SK-N-MC (cell line): ENCODE data around the gene ACVR1.

Experiments used
- DNase-seq: peaks from one replicate; pipeline ENCODE4 v3.0.0-alpha.2; 2011; ENCODE audit warnings: low read depth, low spot score
- H3K27ac ChIP-seq: fragments of 200-600 bp; sonication (generic); 2 replicates; pipeline ENCODE4 v1.5.1; 2016; ENCODE audit warnings: mixed run types
- H3K36me3 ChIP-seq: fragments of 200-600 bp; sonication (generic); 2 replicates; pipeline ENCODE4 v1.6.1; 2017; ENCODE audit warnings: antibody characterized with exemption, low read length, mixed read lengths; ENCODE audit not compliant: insufficient read depth
- H3K4me3 ChIP-seq: fragments of 200-600 bp; sonication (generic); 2 replicates; pipeline ENCODE4 v1.5.1; 2016
- H3K9ac ChIP-seq: fragments of 200-600 bp; sonication (generic); 2 replicates; pipeline ENCODE4 v1.8.0; 2017; ENCODE audit warnings: mixed run types, mixed read lengths; ENCODE audit not compliant: insufficient read length
- H3K9me3 ChIP-seq: fragments of 200-600 bp; sonication (generic); 2 replicates; pipeline ENCODE4 v1.6.1; 2017; ENCODE audit warnings: low read depth, mild to moderate bottlenecking, antibody characterized with exemption, low read length, moderate library complexity, mixed read lengths
- EZH2 ChIP-seq: fragments of 200-600 bp; sonication (generic); IDR thresholded peaks from one replicate; pipeline ENCODE4 v1.6.1; 2017; ENCODE audit warnings: antibody characterized with exemption
- FOXP2 ChIP-seq: optimal IDR thresholded peaks from 2 replicates; pipeline ENCODE3; 2011; ENCODE audit warnings: mild to moderate bottlenecking, moderate library complexity; ENCODE audit not compliant: insufficient read depth; ENCODE audit errors: extremely low read length, control extremely low read depth
- POLR2AphosphoS5 ChIP-seq: IDR thresholded peaks from 2 replicates; pipeline ENCODE4 v1.6.1; 2012; ENCODE audit warnings: mild to moderate bottlenecking, low read depth, low read length, borderline replicate concordance

Gene ACVR1

DNA sequence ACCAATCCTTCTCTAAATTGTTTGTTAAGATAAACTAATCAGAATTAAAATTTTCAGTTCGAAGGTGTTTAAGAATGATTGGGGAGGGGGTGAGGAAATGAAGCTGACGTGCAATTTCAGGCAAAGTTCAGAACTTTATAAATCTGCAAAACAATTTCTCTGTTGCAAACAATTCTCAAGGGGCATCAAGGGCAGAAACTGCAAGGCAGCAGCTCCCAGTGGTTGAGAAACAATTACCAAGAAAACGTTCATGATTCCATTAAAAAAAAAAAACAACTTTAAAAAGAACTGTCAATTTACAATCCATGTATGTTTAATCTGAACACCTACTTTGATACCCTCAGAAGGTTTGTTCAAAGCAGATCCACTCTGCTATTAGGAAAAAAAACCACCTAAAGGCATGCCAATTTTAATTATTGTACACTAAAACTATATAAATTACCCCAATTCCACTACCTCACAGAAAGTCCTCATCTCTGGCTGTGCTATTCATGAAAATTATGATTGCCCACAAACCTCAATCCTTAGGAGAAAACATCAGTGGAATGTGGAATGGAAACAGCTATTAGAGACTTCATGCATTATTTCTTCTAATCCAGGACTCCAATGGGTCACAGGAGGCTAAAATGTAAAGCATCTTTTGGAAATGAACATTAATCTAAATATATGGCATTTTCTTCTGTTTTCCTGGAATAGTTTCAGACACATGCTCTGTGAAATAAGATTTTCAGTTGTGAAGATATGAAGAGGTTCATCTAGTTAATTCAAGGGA is 127.6 kb downstream of the ACVR1 start:
- H3K36me3 ChIP-seq = no peaks in the 10 kb centered on the region
- H3K4me3 ChIP-seq = peak overlapping the region; percentile 49
- H3K27ac ChIP-seq = peak overlapping the region; percentile 92
- TF ChIP-seq POLR2AphosphoS5 (no peak), FOXP2 (no peak), EZH2 (no peak)
- no peaks in the 10 kb centered on the region for H3K9me3 ChIP-seq
- no peak for DNase-seq
- no peak overlapping the region for H3K9ac ChIP-seq

DNA sequence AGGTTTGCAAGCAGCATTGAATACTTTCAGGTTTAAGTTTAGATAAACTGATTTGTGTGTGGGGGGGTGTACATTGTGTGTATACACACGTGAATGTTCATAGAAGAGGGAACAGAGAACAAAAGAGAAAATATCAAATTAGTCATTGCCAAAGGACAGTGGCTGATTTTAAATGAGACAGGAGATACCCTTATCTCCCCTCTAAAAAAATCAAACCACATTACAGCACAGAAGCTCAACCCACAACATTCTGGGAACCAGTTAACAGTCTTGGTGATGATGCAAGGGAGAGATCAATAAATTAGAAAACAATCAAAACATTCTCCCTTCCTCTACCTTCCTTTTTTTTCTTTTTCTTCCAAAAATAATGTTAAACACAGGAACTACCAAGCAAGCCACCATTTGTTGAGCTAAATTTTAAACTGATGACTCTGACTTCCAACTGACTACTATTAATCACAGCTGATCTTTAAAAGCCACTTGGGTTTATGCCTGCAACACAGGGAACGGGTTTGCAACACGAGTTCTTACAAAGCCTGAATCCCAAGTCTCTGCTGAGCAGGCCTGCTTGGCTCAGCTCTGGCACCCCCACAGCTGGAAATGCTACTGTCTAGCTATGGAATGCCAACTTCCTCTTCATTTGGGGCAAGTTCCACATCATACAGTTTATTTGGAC is 128.3 kb downstream of the ACVR1 start:
- TF ChIP-seq POLR2AphosphoS5 (no peak), EZH2 (no peak), FOXP2 (no peak)
- H3K27ac ChIP-seq = peak overlapping the region; percentile 92
- no peaks in the 10 kb centered on the region for H3K36me3 ChIP-seq
- H3K9ac ChIP-seq = no peak overlapping the region
- no peak for DNase-seq
- H3K9me3 ChIP-seq = no peaks in the 10 kb centered on the region
- peak overlapping the region; percentile 49 for H3K4me3 ChIP-seq

- TF ChIP-seq FOXP2 = no peak
- no peak for TF ChIP-seq EZH2
- TF ChIP-seq POLR2AphosphoS5 = no peak
- DNase-seq = no peak
- Histone ChIP-seq H3K27ac (peak overlapping the region; percentile 92), H3K36me3 (no peaks in the 10 kb centered on the region), H3K9me3 (no peaks in the 10 kb centered on the region), H3K4me3 (peak overlapping the region; percentile 49), H3K9ac (no peak overlapping the region)
Observed at GRCh38 chr2:157747280-157747679, 128.8 kb downstream of the ACVR1 start.

GRCh38 chr2:157746234-157746950 is 129.7 kb downstream of the ACVR1 start:
- H3K9ac ChIP-seq = peak overlapping the region; percentile 21
- TF ChIP-seq FOXP2 (no peak), EZH2 (no peak), POLR2AphosphoS5 (no peak)
- DNase-seq = no peak
- no peaks in the 10 kb centered on the region for H3K9me3 ChIP-seq
- peak overlapping the region; percentile 51 for H3K4me3 ChIP-seq
- H3K36me3 ChIP-seq = no peaks in the 10 kb centered on the region
- peak overlapping the region; percentile 92 for H3K27ac ChIP-seq

- DNase-seq = no peak
- no peak overlapping the region for H3K9ac ChIP-seq
- TF ChIP-seq POLR2AphosphoS5 = no peak
- H3K9me3 ChIP-seq = no peaks in the 10 kb centered on the region
- no peak overlapping the region for H3K27ac ChIP-seq
- no peak overlapping the region for H3K4me3 ChIP-seq
- no peaks in the 10 kb centered on the region for H3K36me3 ChIP-seq
Observed at GRCh38 chr2:157744571-157745076, 131.5 kb downstream of the ACVR1 start.

DNA sequence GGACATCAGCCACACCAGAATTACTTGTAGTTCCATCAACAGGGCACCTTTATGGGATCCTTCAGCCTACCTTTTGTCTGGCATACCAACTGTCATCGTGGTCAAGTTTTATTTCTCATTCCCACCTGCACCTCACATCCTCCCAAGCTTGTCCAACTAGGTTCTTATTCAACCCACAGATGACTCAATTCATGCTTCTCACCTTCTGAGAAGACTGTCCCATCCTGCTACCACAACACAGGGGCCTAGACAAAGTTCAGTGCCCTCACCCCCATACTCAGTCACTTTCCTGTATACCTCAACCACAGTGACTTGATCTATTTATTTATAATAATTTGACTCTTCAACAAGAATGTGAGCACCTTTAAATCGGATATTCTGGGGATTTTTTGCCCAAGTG is 133.1 kb downstream of the ACVR1 start:
- peaks cover 4% of the 10 kb centered on the region; the same call in 1 of the 2 replicates for H3K36me3 ChIP-seq
- H3K9ac ChIP-seq = no peak overlapping the region
- TF ChIP-seq FOXP2 = no peak
- DNase-seq = no peak
- H3K4me3 ChIP-seq = no peak overlapping the region
- H3K9me3 ChIP-seq = no peaks in the 10 kb centered on the region
- H3K27ac ChIP-seq = no peak overlapping the region

DNA sequence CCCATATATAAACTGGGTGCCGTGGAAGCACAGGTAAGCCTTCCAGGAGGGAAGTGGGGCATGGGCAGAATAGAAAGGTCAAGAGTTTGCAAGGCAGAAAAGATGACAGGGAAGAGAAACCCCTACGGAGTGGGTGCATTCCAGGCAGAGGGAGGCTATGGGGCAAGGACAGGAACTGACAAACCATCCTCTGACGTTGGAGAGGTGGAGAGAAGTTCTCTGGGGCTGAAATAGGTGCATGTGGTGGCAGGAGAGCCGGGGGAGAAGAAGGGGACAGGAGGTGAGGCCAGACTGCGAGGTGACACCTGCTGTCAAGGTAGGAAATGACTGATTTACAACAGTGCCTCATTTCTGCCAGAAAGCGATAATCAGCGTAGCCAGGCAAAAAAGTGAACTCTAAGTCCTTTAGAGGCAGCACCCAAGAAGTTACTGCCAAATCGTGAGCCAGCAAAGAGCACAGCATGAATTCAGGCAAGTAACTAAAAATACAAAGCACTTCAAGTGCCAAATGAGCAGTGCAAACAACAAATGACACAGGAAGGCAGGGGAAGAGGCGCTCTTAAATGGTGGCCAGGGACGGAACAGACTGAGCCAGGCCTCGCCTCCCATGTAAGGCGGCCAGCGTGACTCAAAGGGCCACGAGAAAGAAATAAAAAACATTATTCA is 134.2 kb downstream of the ACVR1 start:
- Histone ChIP-seq H3K36me3 (peaks cover 4% of the 10 kb centered on the region; the same call in 1 of the 2 replicates), H3K9me3 (no peaks in the 10 kb centered on the region), H3K27ac (no peak overlapping the region), H3K9ac (no peak overlapping the region), H3K4me3 (no peak overlapping the region)
- DNase-seq = no peak
- TF ChIP-seq POLR2AphosphoS5 = no peak
- TF ChIP-seq FOXP2 = no peak
- TF ChIP-seq EZH2 = no peak

DNA sequence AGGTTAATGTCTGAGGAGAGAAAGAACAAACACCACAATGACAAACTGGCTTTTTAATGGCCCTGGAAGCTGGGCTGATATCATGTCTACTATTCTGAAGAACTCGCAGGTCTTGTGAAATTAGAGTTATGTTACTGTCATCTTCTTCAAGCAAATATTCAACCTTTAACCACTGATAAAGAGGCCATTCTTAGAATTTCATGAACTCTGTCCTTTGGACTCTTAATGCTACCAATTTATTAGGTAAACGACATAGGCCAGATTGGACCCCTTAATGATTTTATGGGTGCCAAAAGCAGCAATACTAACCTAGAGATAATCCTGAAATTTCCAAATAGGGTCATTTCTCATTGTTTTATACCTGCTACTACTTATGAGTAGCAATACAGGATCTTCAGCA is 138.5 kb downstream of the ACVR1 start:
- Histone ChIP-seq H3K36me3 (peaks cover 6% of the 10 kb centered on the region; the same call in 1 of the 2 replicates), H3K9ac (no peak overlapping the region), H3K9me3 (no peaks in the 10 kb centered on the region), H3K27ac (no peak overlapping the region), H3K4me3 (no peak overlapping the region)
- TF ChIP-seq POLR2AphosphoS5 (no peak), FOXP2 (no peak), EZH2 (no peak)
- no peak for DNase-seq
